Activated T-cell treated with anti-CD3 and anti-CD28 coated beads, Interleukin-2, amount 50 U/mL, for 1 hour (primary cell): ENCODE data around the gene ENGASE.

ENCODE experiments used
- DNase-seq: peaks from one replicate; pipeline ENCODE4 v3.0.0-alpha.2; 2020

ENGASE gene

GRCh38 chr17:79039171-79039570, 35.5 kb upstream of the ENGASE start:
- DNase-seq, result no peak

GRCh38 chr17:79039886-79040285, 34.7 kb upstream of the ENGASE start:
- DNase-seq, result no peak

GRCh38 chr17:79041041-79041570, 33.5 kb upstream of the ENGASE start:
- no peak for DNase-seq

- no peak for DNase-seq
Measured at GRCh38 chr17:79041723-79042420, 32.8 kb upstream of the ENGASE start.

- peak; percentile 76 for DNase-seq
Measured at GRCh38 chr17:79042421-79043190, 32.0 kb upstream of the ENGASE start.

- no peak for DNase-seq
Measured at GRCh38 chr17:79043191-79043930, 31.3 kb upstream of the ENGASE start.

- DNase-seq, result no peak
Measured at GRCh38 chr17:79043931-79044320, 30.7 kb upstream of the ENGASE start.

- no peak for DNase-seq
Measured at GRCh38 chr17:79044462-79044861, 30.2 kb upstream of the ENGASE start.

- DNase-seq, result no peak
Measured at GRCh38 chr17:79045001-79045729, 29.5 kb upstream of the ENGASE start.

- DNase-seq, result peak; percentile 72
Measured at GRCh38 chr17:79045842-79046196, 28.8 kb upstream of the ENGASE start.

- DNase-seq, result no peak
Measured at GRCh38 chr17:79046197-79046915, 28.3 kb upstream of the ENGASE start.

GRCh38 chr17:79046916-79047280, 27.7 kb upstream of the ENGASE start:
- no peak for DNase-seq

GRCh38 chr17:79047291-79047920, 27.2 kb upstream of the ENGASE start:
- DNase-seq, result no peak

- DNase-seq, result no peak
Measured at GRCh38 chr17:79047923-79048825, 26.4 kb upstream of the ENGASE start.

GRCh38 chr17:79048826-79049755, 25.5 kb upstream of the ENGASE start:
- DNase-seq, result no peak

- no peak for DNase-seq
Measured at GRCh38 chr17:79049821-79050220, 24.8 kb upstream of the ENGASE start.

- DNase-seq, result no peak
Measured at GRCh38 chr17:79050551-79050950, 24.1 kb upstream of the ENGASE start.

- no peak for DNase-seq
Measured at GRCh38 chr17:79051306-79051705, 23.3 kb upstream of the ENGASE start.

GRCh38 chr17:79052131-79052530, 22.5 kb upstream of the ENGASE start:
- DNase-seq, result no peak
